Measurements from ENCODE around the gene HIF3A. TPM values are rescaled to one million over a fixed set of nuclear protein-coding genes. Genes with fewer than 3 reads are reported as not detected.
A peak's percentile ranks its signal among the peaks of the same experiment; 100 is the strongest.

The HIF3A gene
- polyA plus RNA-seq, 1 donor (not counting 4 experiments of a cell fraction or from before 2014, with no cell fraction given): 0.01 TPM

- Histone ChIP-seq H3K4me2 (ENCODE audit: control insufficient read depth, extremely low read depth, insufficient read depth, low read depth, low read length) (no peak overlapping the region), H3K9ac (ENCODE audit: control insufficient read depth, extremely low read depth, insufficient read depth, low read length) (no peak overlapping the region), H3K4me1 (ENCODE audit: control insufficient read depth, extremely low read depth, insufficient read depth, low read length) (peaks cover 3% of the 10 kb centered on the region), H3K4me3 (ENCODE audit: control insufficient read depth in 2 of 3, extremely low read depth in 1 of 3, insufficient read depth in 2 of 3, low read depth in 1 of 3, low read length in 3 of 3) (no peak overlapping the region), H4K20me1 (ENCODE audit: control insufficient read depth, extremely low read depth, insufficient read depth, low read length) (no peaks in the 10 kb centered on the region), H2AFZ (ENCODE audit: control insufficient read depth, low read length) (no peak overlapping the region), H3K79me2 (ENCODE audit: control insufficient read depth, insufficient read depth, low read length) (no peaks in the 10 kb centered on the region), H3K9me1 (ENCODE audit: control insufficient read depth, extremely low read depth, insufficient read depth, low read length) (no peaks in the 10 kb centered on the region), H3K27me3 (ENCODE audit: control insufficient read depth, extremely low read depth, insufficient read depth, low read length) (peaks cover 23% of the 10 kb centered on the region), H3K36me3 (ENCODE audit: control insufficient read depth in 2 of 2, extremely low read depth in 1 of 2, insufficient read depth in 2 of 2, low read length in 2 of 2) (no peaks in the 10 kb centered on the region), H3K9me3 (ENCODE audit: control insufficient read depth, low read depth, low read length) (peaks cover 2% of the 10 kb centered on the region), H3K27ac (ENCODE audit: control insufficient read depth, insufficient read depth, low read length) (no peak overlapping the region)
- no peak for TF ChIP-seq CTCF (optimal IDR thresholded peaks at IDR 0.05 in 1 of 3, IDR thresholded peaks at IDR 0.05 in 1 of 3, conservative IDR thresholded peaks at IDR 0.05 in 1 of 3; ENCODE audit: extremely low read depth in 1 of 3, insufficient read depth in 2 of 3, low read length in 3 of 3)
- no peak for TF ChIP-seq EZH2 (IDR thresholded peaks at IDR 0.05; ENCODE audit: low read length)
- DNase-seq (ENCODE audit: low read depth, low spot score): no peak
- peak; percentile 39 for FAIRE-seq
- dilution Hi-C loops (cut with MboI; ENCODE audit: extremely low pct_ligation_motif_present, low sequenced_read_pairs): no loop called here
Measured at GRCh38 chr19:46251416-46251815, 45.4 kb upstream of the HIF3A start.

- no peaks in the 10 kb centered on the region for H4K20me1 ChIP-seq (ENCODE audit: control insufficient read depth, extremely low read depth, insufficient read depth, low read length)
- DNase-seq (ENCODE audit: low read depth, low spot score) (no peak), FAIRE-seq (peak; percentile 69)
- H3K4me1 ChIP-seq (ENCODE audit: control insufficient read depth, extremely low read depth, insufficient read depth, low read length): peaks cover 3% of the 10 kb centered on the region
- no peak overlapping the region for H3K4me3 ChIP-seq (ENCODE audit: control insufficient read depth in 2 of 3, extremely low read depth in 1 of 3, insufficient read depth in 2 of 3, low read depth in 1 of 3, low read length in 3 of 3)
- no peaks in the 10 kb centered on the region for H3K36me3 ChIP-seq (ENCODE audit: control insufficient read depth in 2 of 2, extremely low read depth in 1 of 2, insufficient read depth in 2 of 2, low read length in 2 of 2)
- H3K27ac ChIP-seq (ENCODE audit: control insufficient read depth, insufficient read depth, low read length): no peak overlapping the region
- TF ChIP-seq CTCF (optimal IDR thresholded peaks at IDR 0.05 in 1 of 3, IDR thresholded peaks at IDR 0.05 in 1 of 3, conservative IDR thresholded peaks at IDR 0.05 in 1 of 3; ENCODE audit: extremely low read depth in 1 of 3, insufficient read depth in 2 of 3, low read length in 3 of 3) (no peak), EZH2 (IDR thresholded peaks at IDR 0.05; ENCODE audit: low read length) (no peak)
- dilution Hi-C loops (cut with MboI; ENCODE audit: extremely low pct_ligation_motif_present, low sequenced_read_pairs): no loop called here
- H3K9me3 ChIP-seq (ENCODE audit: control insufficient read depth, low read depth, low read length): peaks cover 2% of the 10 kb centered on the region
- H3K4me2 ChIP-seq (ENCODE audit: control insufficient read depth, extremely low read depth, insufficient read depth, low read depth, low read length): no peak overlapping the region
- H3K9ac ChIP-seq (ENCODE audit: control insufficient read depth, extremely low read depth, insufficient read depth, low read length): no peak overlapping the region
- no peak overlapping the region for H2AFZ ChIP-seq (ENCODE audit: control insufficient read depth, low read length)
- no peaks in the 10 kb centered on the region for H3K9me1 ChIP-seq (ENCODE audit: control insufficient read depth, extremely low read depth, insufficient read depth, low read length)
- H3K27me3 ChIP-seq (ENCODE audit: control insufficient read depth, extremely low read depth, insufficient read depth, low read length): peaks cover 31% of the 10 kb centered on the region
- no peaks in the 10 kb centered on the region for H3K79me2 ChIP-seq (ENCODE audit: control insufficient read depth, insufficient read depth, low read length)
Measured at GRCh38 chr19:46254776-46255175, 42.1 kb upstream of the HIF3A start.

All from keratinocyte (primary cell).